Measurements from ENCODE around the gene TOGARAM1. TPM values are rescaled to one million over a fixed set of nuclear protein-coding genes. Genes with fewer than 3 reads are reported as not detected.
A peak's percentile ranks its signal among the peaks of the same experiment; 100 is the strongest.

TOGARAM1 gene
- polyA plus RNA-seq (ENCODE audit: insufficient read length): 28.0 TPM

GRCh38 chr14:44961554-44962333 lies at the start of gene TOGARAM1, which contains the start of gene KLHL28:
Gene TOGARAM1, plus strand, starts transcription at chr14:44962190. Its CDS starts 232 bp downstream, at chr14:44962422.
Gene KLHL28, minus strand, starts transcription at chr14:44961947. Its CDS starts 16,019 bp downstream, at chr14:44945928.
- DNase-seq: peak; percentile 100

GRCh38 chr14:44914849-44915248 lies 47.1 kb upstream of the TOGARAM1 start:
- DNase-seq: no peak

- DNase-seq: no peak
Observed at GRCh38 chr14:44928793-44929192, 33.2 kb upstream of the TOGARAM1 start.

GRCh38 chr14:44935155-44935554 lies 26.8 kb upstream of the TOGARAM1 start:
- DNase-seq: no peak

- no peak for DNase-seq
Observed at GRCh38 chr14:44937547-44937946, 24.4 kb upstream of the TOGARAM1 start.

GRCh38 chr14:44940211-44940610 lies 21.8 kb upstream of the TOGARAM1 start:
- no peak for DNase-seq

GRCh38 chr14:44940944-44941343 lies 21.0 kb upstream of the TOGARAM1 start:
- no peak for DNase-seq

- no peak for DNase-seq
Observed at GRCh38 chr14:44941591-44941990, 20.4 kb upstream of the TOGARAM1 start.

- DNase-seq: no peak
Observed at GRCh38 chr14:44942436-44942835, 19.6 kb upstream of the TOGARAM1 start.

GRCh38 chr14:44944107-44944506 lies 17.9 kb upstream of the TOGARAM1 start:
- DNase-seq: no peak

- DNase-seq: peak; percentile 57
Observed at GRCh38 chr14:44945264-44945663, 16.7 kb upstream of the TOGARAM1 start.

- DNase-seq: no peak
Observed at GRCh38 chr14:44951051-44951450, 10.9 kb upstream of the TOGARAM1 start.

- no peak for DNase-seq
Observed at GRCh38 chr14:44952391-44953110, 9.4 kb upstream of the TOGARAM1 start.

GRCh38 chr14:44954750-44955149 lies 7.2 kb upstream of the TOGARAM1 start:
- DNase-seq: no peak

GRCh38 chr14:44955528-44955927 lies 6.5 kb upstream of the TOGARAM1 start:
- DNase-seq: no peak

GRCh38 chr14:44956866-44957265 lies 5.1 kb upstream of the TOGARAM1 start:
- DNase-seq: no peak

GRCh38 chr14:44959538-44959937 lies 2.5 kb upstream of the TOGARAM1 start:
- DNase-seq: no peak

GRCh38 chr14:44960146-44960545 lies 1.8 kb upstream of the TOGARAM1 start:
- DNase-seq: no peak

- no peak for DNase-seq
Observed at GRCh38 chr14:44960646-44961045, 1.3 kb upstream of the TOGARAM1 start.

- DNase-seq: peak; percentile 66
Observed at GRCh38 chr14:44961151-44961553, 838 bp upstream of the TOGARAM1 start.

GRCh38 chr14:44962334-44963043 lies 499 bp downstream of the TOGARAM1 start:
- DNase-seq: peak; percentile 74

- DNase-seq: no peak
Observed at GRCh38 chr14:44963044-44963528, 1.1 kb downstream of the TOGARAM1 start.
